Mucosa of stomach (tissue), 1 donor: ENCODE results near the gene CGB7.

ENCODE experiments used
- H3K27me3 ChIP-seq: one replicate; pipeline ENCODE4 v1.7.0; 2013; ENCODE audit warnings: mild to moderate bottlenecking, low read length; ENCODE audit not compliant: control insufficient read depth, insufficient read depth
- H3K36me3 ChIP-seq: one replicate; pipeline ENCODE4 v1.7.0; 2013; ENCODE audit warnings: low read length; ENCODE audit not compliant: control insufficient read depth, insufficient read depth
- H3K4me1 ChIP-seq: one replicate; pipeline ENCODE4 v1.7.0; 2013; ENCODE audit warnings: mild to moderate bottlenecking, low read length; ENCODE audit not compliant: control insufficient read depth, insufficient read depth
- H3K4me3 ChIP-seq: one replicate; pipeline ENCODE4 v1.7.0; 2013; ENCODE audit warnings: low read length
- H3K9ac ChIP-seq: one replicate; pipeline ENCODE4 v1.7.0; 2013; ENCODE audit warnings: mild to moderate bottlenecking, low read length, moderate library complexity
- H3K9me3 ChIP-seq: one replicate; pipeline ENCODE4 v1.7.0; 2013; ENCODE audit warnings: mild to moderate bottlenecking, low read length, moderate library complexity; ENCODE audit not compliant: control insufficient read depth
- donor health status: Pancreatic carcinoma.

Gene CGB7

DNA sequence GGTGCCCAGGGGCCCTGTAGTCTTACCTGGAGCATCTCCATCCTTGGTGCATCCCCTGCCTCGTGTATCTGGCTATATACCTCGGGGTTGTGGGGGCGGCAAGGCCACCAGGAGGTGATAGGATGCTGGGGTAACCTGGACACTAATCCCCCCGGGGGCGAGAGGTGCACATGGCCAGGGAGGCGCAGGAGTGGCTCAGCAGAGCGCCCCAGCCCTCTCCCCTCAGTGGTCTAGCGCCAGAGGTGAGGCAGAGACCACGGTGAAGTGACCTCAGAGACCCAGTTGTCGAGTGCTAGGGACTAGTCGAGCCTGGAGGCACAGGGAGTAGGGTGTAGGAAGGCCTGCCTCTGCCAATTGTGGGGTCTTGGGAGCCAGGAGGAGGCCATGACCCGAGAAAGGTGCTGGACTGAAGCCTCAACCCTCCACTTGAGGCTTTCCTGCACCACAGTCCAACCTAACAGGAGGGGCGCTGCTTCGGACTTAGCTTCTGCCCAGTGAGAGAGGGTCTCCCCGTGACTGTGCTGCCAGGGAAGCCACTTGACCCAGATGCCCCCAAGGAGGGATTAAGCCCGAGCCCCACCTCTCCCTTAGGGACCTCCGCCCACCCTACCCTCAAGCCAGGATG is 40.4 kb downstream of the CGB7 start, which contains the start of gene LHB:
Gene LHB, minus strand, starts transcription at position 51 of the 625 bp plus-strand sequence. Its CDS starts 10 bp downstream, at position 41.
- Histone ChIP-seq H3K36me3 (no peaks in the 10 kb centered on the region), H3K4me1 (peaks cover 15% of the 10 kb centered on the region), H3K9me3 (no peaks in the 10 kb centered on the region), H3K9ac (peak within 1 kb of the TSS; percentile 34), H3K4me3 (no peak within 1 kb of the TSS), H3K27me3 (peaks cover 31% of the 10 kb centered on the region)

DNA sequence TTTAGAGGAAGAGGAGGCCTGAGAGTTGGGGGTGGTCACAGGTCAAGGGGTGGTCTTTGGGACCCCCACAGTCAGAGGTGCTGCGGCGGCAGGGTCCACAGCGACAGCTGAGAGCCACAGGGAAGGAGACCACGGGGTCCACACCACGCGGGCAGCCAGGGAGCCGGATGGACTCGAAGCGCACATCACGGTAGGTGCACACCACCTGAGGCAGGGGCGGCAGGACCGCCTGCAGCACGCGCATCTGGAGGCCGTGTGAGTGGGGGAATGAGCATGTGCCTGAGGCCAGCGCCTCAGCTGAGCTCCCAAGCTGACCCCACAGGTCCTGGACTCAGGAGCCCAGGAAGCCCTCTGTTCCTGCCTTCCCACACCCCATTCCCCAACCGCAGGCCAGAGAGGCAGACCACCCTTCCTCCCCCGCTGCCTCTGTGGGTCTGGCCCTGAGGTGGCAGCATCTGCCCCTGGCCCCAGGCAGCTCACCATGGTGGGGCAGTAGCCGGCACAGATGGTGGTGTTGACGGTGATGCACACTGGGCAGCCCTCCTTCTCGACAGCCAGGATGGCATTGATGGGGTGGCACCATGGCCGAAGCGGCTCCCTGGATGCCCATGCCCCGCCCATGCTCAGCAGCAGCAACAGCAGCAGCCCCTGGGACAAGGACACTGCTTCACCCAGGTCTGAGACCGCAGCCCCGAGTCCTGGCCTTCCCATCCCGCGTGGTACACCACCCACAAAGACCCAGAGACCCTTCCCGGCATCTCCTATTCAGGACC is 41.3 kb downstream of the CGB7 start:
- Histone ChIP-seq H3K9me3 (no peaks in the 10 kb centered on the region), H3K4me1 (peaks cover 15% of the 10 kb centered on the region), H3K27me3 (peaks cover 26% of the 10 kb centered on the region), H3K36me3 (no peaks in the 10 kb centered on the region), H3K4me3 (no peak overlapping the region), H3K9ac (no peak overlapping the region)

DNA sequence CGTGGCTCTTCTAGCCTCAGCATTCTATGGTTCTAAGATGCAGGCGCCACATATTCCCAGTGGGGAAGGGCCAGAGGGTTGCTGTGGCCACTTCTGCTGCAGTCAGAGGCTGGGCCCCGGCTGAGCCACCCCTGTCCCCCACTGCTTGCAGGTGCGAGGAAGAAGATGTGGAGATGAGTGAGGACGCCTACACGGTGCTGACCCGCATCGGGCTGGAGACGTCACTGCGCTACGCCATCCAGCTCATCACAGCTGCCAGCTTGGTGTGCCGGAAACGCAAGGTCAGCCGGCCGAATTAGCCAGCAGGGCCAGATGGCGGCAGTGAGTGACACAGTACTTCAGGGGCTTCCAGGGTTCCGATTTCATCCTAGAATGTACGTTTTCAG is 42.7 kb downstream of the CGB7 start:
- H3K27me3 ChIP-seq: peaks cover 13% of the 10 kb centered on the region
- H3K36me3 ChIP-seq: no peaks in the 10 kb centered on the region
- H3K9ac ChIP-seq: no peak overlapping the region
- no peaks in the 10 kb centered on the region for H3K9me3 ChIP-seq
- no peak overlapping the region for H3K4me3 ChIP-seq
- H3K4me1 ChIP-seq: peaks cover 14% of the 10 kb centered on the region

DNA sequence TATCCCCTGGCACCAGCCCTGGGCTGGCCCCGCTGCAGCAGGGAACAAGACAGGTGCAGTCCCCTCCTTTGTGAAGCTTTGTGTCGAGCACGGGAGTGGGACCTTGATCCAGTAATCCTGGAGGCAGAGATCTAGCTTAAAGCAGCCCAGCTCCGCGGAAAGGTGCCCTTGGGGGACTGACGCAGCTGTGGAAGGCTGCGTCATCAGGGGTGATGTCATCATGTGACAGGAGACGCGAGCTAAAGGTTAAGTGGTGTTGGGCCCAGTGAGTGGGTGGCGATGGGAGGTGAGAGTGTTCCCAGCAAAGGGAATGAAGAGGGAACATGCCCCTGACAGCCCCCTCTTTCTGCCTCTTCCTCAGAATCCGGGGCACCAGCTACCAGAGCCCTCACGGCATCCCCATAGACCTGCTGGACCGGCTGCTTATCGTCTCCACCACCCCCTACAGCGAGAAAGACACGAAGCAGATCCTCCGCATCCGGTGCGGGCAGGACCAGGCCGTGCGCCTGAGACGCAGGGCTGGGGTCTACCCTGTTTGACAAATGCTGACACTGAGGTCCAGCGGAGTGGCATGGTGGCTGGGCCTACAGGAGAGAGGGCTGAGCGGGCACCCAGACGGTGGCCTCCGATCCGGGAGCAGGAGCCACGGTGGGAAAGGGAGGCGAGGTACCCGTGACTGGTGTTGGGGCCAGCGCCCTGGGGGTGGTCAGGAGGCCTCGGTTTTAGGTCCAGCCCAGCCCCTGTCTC is 43.3 kb downstream of the CGB7 start:
- Histone ChIP-seq H3K4me3 (no peak overlapping the region), H3K9me3 (no peaks in the 10 kb centered on the region), H3K9ac (no peak overlapping the region), H3K36me3 (no peaks in the 10 kb centered on the region), H3K27me3 (peaks cover 9% of the 10 kb centered on the region), H3K4me1 (peaks cover 9% of the 10 kb centered on the region)

DNA sequence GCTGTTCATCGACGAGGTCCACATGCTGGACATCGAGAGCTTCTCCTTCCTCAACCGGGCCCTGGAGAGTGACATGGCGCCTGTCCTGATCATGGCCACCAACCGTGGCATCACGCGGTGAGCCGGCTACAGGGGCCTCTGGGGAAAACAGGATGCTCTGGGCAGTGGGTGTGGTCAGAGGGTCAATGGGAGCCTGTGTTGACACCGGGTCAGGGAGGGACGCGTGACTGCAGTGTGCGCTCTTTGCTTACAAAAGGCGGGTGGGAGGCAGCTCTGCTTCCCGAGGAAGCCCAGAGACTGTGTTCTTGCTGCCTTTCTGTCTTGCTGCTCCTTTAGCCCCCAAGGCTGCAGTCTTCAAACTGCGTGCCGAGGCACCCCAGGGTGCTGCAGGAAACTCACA is 46.4 kb downstream of the CGB7 start:
- Histone ChIP-seq H3K27me3 (no peaks in the 10 kb centered on the region), H3K36me3 (no peaks in the 10 kb centered on the region), H3K4me1 (no peaks in the 10 kb centered on the region), H3K4me3 (no peak overlapping the region), H3K9ac (no peak overlapping the region), H3K9me3 (no peaks in the 10 kb centered on the region)

DNA sequence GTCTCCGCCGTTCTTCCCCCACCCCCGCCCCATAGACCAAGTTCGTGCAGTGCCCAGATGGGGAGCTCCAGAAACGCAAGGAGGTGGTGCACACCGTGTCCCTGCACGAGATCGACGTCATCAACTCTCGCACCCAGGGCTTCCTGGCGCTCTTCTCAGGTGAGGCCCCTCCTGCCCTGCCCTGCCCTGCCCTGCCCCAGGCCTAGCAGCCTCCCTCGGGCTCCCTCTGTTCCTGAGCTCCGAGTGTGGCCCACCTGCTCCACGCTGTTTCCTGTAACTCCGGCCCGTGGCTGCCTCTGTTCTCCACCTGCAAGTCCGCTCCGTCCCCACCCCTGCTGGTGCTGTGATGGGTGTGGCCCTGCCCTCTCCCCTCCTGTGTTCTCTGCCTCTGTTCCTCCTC is 47.1 kb downstream of the CGB7 start:
- Histone ChIP-seq H3K27me3 (no peaks in the 10 kb centered on the region), H3K36me3 (no peaks in the 10 kb centered on the region), H3K4me1 (no peaks in the 10 kb centered on the region), H3K9ac (no peak overlapping the region), H3K9me3 (no peaks in the 10 kb centered on the region), H3K4me3 (no peak overlapping the region)

DNA sequence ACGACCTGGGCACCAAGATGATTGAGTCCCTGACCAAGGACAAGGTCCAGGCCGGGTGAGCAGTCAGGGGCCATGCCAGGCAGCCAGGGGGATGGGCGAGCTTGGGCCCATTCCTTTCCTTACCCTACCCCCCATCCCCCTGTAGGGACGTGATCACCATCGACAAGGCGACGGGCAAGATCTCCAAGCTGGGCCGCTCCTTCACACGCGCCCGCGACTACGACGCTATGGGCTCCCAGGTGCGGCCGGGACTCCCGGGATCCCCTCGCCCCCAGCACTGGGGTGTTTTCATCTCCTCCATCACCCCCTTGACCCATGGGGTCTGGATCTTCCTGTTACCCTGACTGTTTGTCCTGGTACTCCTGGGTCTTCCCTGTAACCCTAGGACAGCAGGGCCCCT is 47.7 kb downstream of the CGB7 start:
- Histone ChIP-seq H3K9me3 (no peaks in the 10 kb centered on the region), H3K27me3 (no peaks in the 10 kb centered on the region), H3K4me3 (no peak overlapping the region), H3K4me1 (no peaks in the 10 kb centered on the region), H3K9ac (no peak overlapping the region), H3K36me3 (no peaks in the 10 kb centered on the region)

DNA sequence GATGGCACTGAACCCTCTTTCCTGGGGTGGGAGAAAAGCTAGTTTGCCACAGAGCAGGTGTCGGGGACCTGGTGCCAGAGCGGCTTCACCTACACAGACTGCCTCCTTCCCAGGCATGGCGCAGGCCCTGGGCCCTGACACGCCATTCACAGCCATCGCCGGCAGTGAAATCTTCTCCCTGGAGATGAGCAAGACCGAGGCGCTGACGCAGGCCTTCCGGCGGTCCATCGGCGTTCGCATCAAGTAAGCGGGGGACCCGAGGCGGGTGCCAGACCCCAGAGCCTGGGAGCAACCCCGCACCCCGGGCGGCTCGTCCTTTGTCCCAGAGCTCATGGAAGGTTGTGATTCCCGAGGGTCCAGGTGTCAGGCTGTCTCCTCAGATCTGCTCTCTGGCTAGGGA is 50.6 kb downstream of the CGB7 start:
- Histone ChIP-seq H3K4me3 (no peak overlapping the region), H3K9ac (no peak overlapping the region), H3K36me3 (no peaks in the 10 kb centered on the region), H3K9me3 (no peaks in the 10 kb centered on the region), H3K4me1 (no peaks in the 10 kb centered on the region), H3K27me3 (no peaks in the 10 kb centered on the region)

DNA sequence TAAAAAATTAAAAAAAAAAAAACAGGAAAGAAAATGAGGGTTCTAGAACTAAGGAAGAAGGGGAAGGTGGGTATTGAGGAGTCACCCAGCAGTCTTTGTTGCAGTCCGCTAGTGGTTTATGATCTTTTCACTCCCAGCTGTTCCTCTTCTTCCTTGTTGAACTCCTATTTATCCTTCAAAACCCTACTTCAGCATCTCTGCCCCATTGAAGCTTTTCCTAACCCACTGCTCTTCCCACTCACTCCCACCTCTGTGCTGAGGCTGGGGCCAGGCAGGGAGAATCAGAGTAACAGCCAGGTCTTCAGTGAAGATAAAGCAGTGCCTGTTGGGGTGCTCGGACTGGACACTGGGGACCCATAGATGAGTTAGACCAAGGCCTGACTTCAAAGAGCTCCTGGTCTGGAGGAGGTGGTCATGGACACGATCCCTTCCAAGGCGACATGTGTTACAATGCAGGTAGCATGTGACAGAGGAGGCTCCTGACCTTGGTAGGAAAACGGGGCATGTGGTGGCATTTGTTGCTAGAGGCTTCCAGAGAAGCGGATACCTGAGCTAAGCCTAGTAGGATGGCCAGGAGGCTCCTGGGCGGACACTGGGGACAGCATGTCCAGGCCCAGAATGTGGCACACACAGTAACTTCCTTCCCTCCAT is 52.5 kb downstream of the CGB7 start:
- Histone ChIP-seq H3K9me3 (no peaks in the 10 kb centered on the region), H3K9ac (no peak overlapping the region), H3K4me1 (no peaks in the 10 kb centered on the region), H3K27me3 (no peaks in the 10 kb centered on the region), H3K36me3 (no peaks in the 10 kb centered on the region), H3K4me3 (no peak overlapping the region)
